Fibroblast of skin of left quadriceps (primary cell): ENCODE data around the gene DGKA.
"Not testable (repeated sequence)": the region's sequence is repeated elsewhere in the genome, so short reads cannot be mapped to it uniquely, and the experiment has no call there.

ENCODE experiments used
- DNase-seq, 2 experiments: peaks; one replicate each; pipeline ENCODE4 v3.0.0-alpha.2; 2013; ENCODE audit warnings: low read depth in 2 of 2

The DGKA gene

GRCh38 chr12:55966408-55967281 lies 35.7 kb downstream of the DGKA start, which contains the start of gene CDK2:
Gene CDK2 (plus strand): TSS chr12:55966830. CDS start chr12:55967009, 179 bp downstream.
- DNase-seq: peak; percentile 37 to 42

- DNase-seq: no peak
These were observed 38.4 kb downstream of the DGKA start for GRCh38 chr12:55969356-55969755.

GRCh38 chr12:55970775-55971174 lies 39.8 kb downstream of the DGKA start:
- DNase-seq: no peak

- DNase-seq: no peak
These were observed 41.1 kb downstream of the DGKA start for GRCh38 chr12:55972042-55972441.

- DNase-seq: no peak
These were observed 41.5 kb downstream of the DGKA start for GRCh38 chr12:55972456-55972855.

GRCh38 chr12:55972911-55973598 lies 42.1 kb downstream of the DGKA start:
- DNase-seq: no peak

- peak; percentile 100 for DNase-seq
These were observed 42.8 kb downstream of the DGKA start, which contains the start of gene RAB5B for GRCh38 chr12:55973599-55974307. Gene RAB5B (plus strand): TSS chr12:55974078. CDS start chr12:55986961, 12,883 bp downstream.

- DNase-seq: no peak
These were observed 43.4 kb downstream of the DGKA start for GRCh38 chr12:55974308-55974730.

GRCh38 chr12:55978393-55978792 lies 47.4 kb downstream of the DGKA start:
- no peak for DNase-seq

GRCh38 chr12:55979069-55979468 lies 48.1 kb downstream of the DGKA start:
- DNase-seq: no peak

GRCh38 chr12:55981882-55982281 lies 50.9 kb downstream of the DGKA start:
- DNase-seq: not testable (repeated sequence)

- no peak for DNase-seq
These were observed 51.5 kb downstream of the DGKA start for GRCh38 chr12:55982319-55982936.

- DNase-seq: no peak
These were observed 52.4 kb downstream of the DGKA start for GRCh38 chr12:55983232-55983842.

- no peak for DNase-seq
These were observed 53.9 kb downstream of the DGKA start for GRCh38 chr12:55984861-55985260.

- DNase-seq: no peak
These were observed 54.4 kb downstream of the DGKA start for GRCh38 chr12:55985341-55985740.

GRCh38 chr12:55985976-55986375 lies 55.0 kb downstream of the DGKA start:
- DNase-seq: not testable (repeated sequence)

GRCh38 chr12:55991110-55991509 lies 60.1 kb downstream of the DGKA start:
- no peak for DNase-seq

- DNase-seq: no peak
These were observed 62.4 kb downstream of the DGKA start for GRCh38 chr12:55993230-55993853.

- DNase-seq: no peak
These were observed 64.4 kb downstream of the DGKA start for GRCh38 chr12:55995366-55995765.

GRCh38 chr12:55996201-55996714 lies 65.3 kb downstream of the DGKA start:
- no peak for DNase-seq
